HFFc6 (cell line): Measurements from ENCODE around the gene VN1R2. TPM values are rescaled to one million over a fixed set of nuclear protein-coding genes. Genes with fewer than 3 reads are reported as not detected.
"Not testable (repeated sequence)": the region's sequence is repeated elsewhere in the genome, so short reads cannot be mapped to it uniquely, and the experiment has no call there.

Experiments used
- DNase-seq: peaks from one replicate; pipeline ENCODE4 v3.0.0-alpha.2; 2018
- H3K27ac Mint-ChIP-seq: 2 replicates; pipeline ENCODE4 v1.8.0; 2020; ENCODE audit warnings: mild to moderate bottlenecking, mixed read lengths
- H3K27me3 Mint-ChIP-seq: 2 replicates; pipeline ENCODE4 v1.8.0; 2021; ENCODE audit warnings: mild to moderate bottlenecking, moderate library complexity, mixed read lengths; ENCODE audit not compliant: insufficient read depth
- H3K36me3 Mint-ChIP-seq: 2 replicates; pipeline ENCODE4 v1.8.0; 2021; ENCODE audit warnings: low read depth, mixed read lengths
- H3K4me1 Mint-ChIP-seq: 2 replicates; pipeline ENCODE4 v1.8.0; 2020; ENCODE audit warnings: low read depth, mixed read lengths
- H3K4me3 Mint-ChIP-seq: 2 replicates; pipeline ENCODE4 v1.8.0; 2020; ENCODE audit warnings: mild to moderate bottlenecking, moderate library complexity, mixed read lengths
- H3K9me3 Mint-ChIP-seq: 2 replicates; pipeline ENCODE4 v1.8.0; 2020; ENCODE audit warnings: mild to moderate bottlenecking, mixed read lengths
- total RNA-seq, 6 experiments: library from RNA; stranded (reverse); fragmentation: NEBNext Ultra II Directional; extraction: Animal tissue kit (Norgen Biotek cat#: 25700); gene quantifications; 2 replicates in 1 of 6; 3 replicates in 5 of 6; pipeline ENCODE4 v1.2.3, GENCODE V29; 2021
- TF ChIP-seq, protein P1 (sequence below): fragments of 200-600 bp; sonication (generic); IDR thresholded peaks from 2 replicates; pipeline ENCODE4 v1.5.0; 2021; ENCODE audit warnings: antibody characterized with exemption, mild to moderate bottlenecking

The VN1R2 gene
- total RNA-seq, 6 experiments from 2014 or later, result not detected

- Mint-ChIP-seq H3K27ac (peak within 1 kb of the TSS; percentile 56), H3K27me3 (no peaks in the 10 kb centered on the region; the same call in 1 of the 2 replicates), H3K4me1 (peaks cover 6% of the 10 kb centered on the region), H3K4me3 (peak within 1 kb of the TSS; percentile 88), H3K9me3 (peaks cover 52% of the 10 kb centered on the region), H3K36me3 (peaks cover 38% of the 10 kb centered on the region)
- peak; percentile 65 for DNase-seq
- TF ChIP-seq, protein P1, sequence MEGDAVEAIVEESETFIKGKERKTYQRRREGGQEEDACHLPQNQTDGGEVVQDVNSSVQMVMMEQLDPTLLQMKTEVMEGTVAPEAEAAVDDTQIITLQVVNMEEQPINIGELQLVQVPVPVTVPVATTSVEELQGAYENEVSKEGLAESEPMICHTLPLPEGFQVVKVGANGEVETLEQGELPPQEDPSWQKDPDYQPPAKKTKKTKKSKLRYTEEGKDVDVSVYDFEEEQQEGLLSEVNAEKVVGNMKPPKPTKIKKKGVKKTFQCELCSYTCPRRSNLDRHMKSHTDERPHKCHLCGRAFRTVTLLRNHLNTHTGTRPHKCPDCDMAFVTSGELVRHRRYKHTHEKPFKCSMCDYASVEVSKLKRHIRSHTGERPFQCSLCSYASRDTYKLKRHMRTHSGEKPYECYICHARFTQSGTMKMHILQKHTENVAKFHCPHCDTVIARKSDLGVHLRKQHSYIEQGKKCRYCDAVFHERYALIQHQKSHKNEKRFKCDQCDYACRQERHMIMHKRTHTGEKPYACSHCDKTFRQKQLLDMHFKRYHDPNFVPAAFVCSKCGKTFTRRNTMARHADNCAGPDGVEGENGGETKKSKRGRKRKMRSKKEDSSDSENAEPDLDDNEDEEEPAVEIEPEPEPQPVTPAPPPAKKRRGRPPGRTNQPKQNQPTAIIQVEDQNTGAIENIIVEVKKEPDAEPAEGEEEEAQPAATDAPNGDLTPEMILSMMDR, result no peak
Observed at GRCh38 chr19:53254411-53255341, 3.4 kb upstream of the VN1R2 start, which contains the start of gene ZNF677. Gene ZNF677 (minus strand): TSS chr19:53254873. CDS start chr19:53251550, 3,323 bp downstream.

GRCh38 chr19:53267623-53268022 lies 9.5 kb downstream of the VN1R2 start, which contains the start of gene VN1R4:
Gene VN1R4 (minus strand): TSS chr19:53267723. CDS start chr19:53267665, 58 bp downstream.
- H3K4me1 Mint-ChIP-seq, DNase-seq, H3K27ac Mint-ChIP-seq, H3K4me3 Mint-ChIP-seq, H3K36me3 Mint-ChIP-seq, H3K27me3 Mint-ChIP-seq: not testable (repeated sequence)
- H3K9me3 Mint-ChIP-seq, result peaks cover 40% of the 10 kb centered on the region

DNA sequence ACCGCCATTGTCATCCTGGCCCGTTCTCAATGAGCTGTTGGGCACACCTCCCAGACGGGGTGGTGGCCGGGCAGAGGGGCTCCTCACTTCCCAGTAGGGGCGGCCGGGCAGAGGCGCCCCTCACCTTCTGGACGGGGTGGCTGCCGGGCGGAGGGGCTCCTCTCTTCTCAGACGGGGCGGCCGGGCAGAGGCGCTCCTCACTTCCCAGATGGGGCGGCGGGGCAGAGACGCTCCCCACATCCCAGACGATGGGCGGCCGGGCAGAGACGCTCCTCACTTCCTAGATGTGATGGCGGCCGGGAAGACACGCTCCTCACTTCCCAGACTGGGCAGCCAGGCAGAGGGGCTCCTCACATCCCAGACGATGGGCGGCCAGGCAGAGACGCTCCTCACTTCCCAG lies 11.8 kb downstream of the VN1R2 start:
- not testable (repeated sequence) for H3K4me1 Mint-ChIP-seq, H3K36me3 Mint-ChIP-seq, H3K27me3 Mint-ChIP-seq, DNase-seq, H3K4me3 Mint-ChIP-seq, H3K27ac Mint-ChIP-seq
- H3K9me3 Mint-ChIP-seq, result peaks cover 41% of the 10 kb centered on the region

GRCh38 chr19:53272044-53272443 lies 14.0 kb downstream of the VN1R2 start:
- Mint-ChIP-seq H3K9me3 (peaks cover 45% of the 10 kb centered on the region), H3K27me3 (peaks cover 2% of the 10 kb centered on the region), H3K27ac (no peak overlapping the region), H3K36me3 (0 out of 2 replicates have a peak, but pooled peaks cover 8% of the 10 kb centered on the region), H3K4me1 (no peaks in the 10 kb centered on the region), H3K4me3 (no peak overlapping the region)
- DNase-seq, result no peak
- TF ChIP-seq, protein P1, result no peak

- Mint-ChIP-seq H3K4me3 (no peak overlapping the region), H3K4me1 (no peaks in the 10 kb centered on the region), H3K27me3 (peaks cover 2% of the 10 kb centered on the region), H3K9me3 (peaks cover 53% of the 10 kb centered on the region), H3K27ac (no peak overlapping the region), H3K36me3 (0 out of 2 replicates have a peak, but pooled peaks cover 8% of the 10 kb centered on the region)
- TF ChIP-seq, protein P1, result no peak
- DNase-seq, result no peak
Observed at GRCh38 chr19:53275480-53275879, 17.4 kb downstream of the VN1R2 start.

DNA sequence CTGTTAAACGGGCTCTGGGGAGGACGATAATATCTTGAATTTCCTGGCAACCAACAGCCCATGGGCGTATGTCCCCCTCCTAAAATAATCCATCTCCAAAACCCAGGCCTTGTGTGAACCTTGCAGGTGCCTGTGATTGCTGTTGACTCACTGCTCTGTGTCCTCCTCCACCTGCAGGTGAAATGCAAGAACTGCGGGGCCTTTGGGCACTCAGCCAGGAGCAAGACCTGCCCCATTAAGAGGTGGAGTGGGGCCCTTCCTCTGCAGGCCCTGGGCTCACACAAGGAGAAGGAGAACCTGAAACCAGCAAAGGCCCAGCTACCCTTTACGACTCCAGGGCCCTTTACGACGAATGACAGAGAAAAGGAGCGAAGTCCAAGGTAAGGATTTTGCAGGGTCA lies 23.9 kb downstream of the VN1R2 start:
- peaks cover 41% of the 10 kb centered on the region for H3K9me3 Mint-ChIP-seq
- H3K27me3 Mint-ChIP-seq, result not testable (repeated sequence)

GRCh38 chr19:53285087-53285486 lies 27.0 kb downstream of the VN1R2 start:
- DNase-seq, result no peak
- no peak overlapping the region for H3K27ac Mint-ChIP-seq
- no peaks in the 10 kb centered on the region; the same call in 1 of the 2 replicates for H3K27me3 Mint-ChIP-seq
- H3K36me3 Mint-ChIP-seq, result peaks cover 9% of the 10 kb centered on the region
- no peaks in the 10 kb centered on the region for H3K4me1 Mint-ChIP-seq
- H3K4me3 Mint-ChIP-seq, result no peak overlapping the region
- H3K9me3 Mint-ChIP-seq, result peaks cover 34% of the 10 kb centered on the region
- TF ChIP-seq, protein P1, result no peak

More for the DNA sequence above, 23.9 kb downstream of the VN1R2 start:
- not testable (repeated sequence) for H3K4me1 Mint-ChIP-seq, H3K36me3 Mint-ChIP-seq, DNase-seq, H3K4me3 Mint-ChIP-seq, H3K27ac Mint-ChIP-seq
